ENCODE measurements around the gene MAPK1. TPM values are rescaled to one million over a fixed set of nuclear protein-coding genes. Genes with fewer than 3 reads are reported as not detected.
"Not testable (repeated sequence)": the region's sequence is repeated elsewhere in the genome, so short reads cannot be mapped to it uniquely, and the experiment has no call there.

MAPK1 gene
- total and polyA plus RNA-seq, 12 donors: 8.3 to 124 (median 101) TPM

DNA sequence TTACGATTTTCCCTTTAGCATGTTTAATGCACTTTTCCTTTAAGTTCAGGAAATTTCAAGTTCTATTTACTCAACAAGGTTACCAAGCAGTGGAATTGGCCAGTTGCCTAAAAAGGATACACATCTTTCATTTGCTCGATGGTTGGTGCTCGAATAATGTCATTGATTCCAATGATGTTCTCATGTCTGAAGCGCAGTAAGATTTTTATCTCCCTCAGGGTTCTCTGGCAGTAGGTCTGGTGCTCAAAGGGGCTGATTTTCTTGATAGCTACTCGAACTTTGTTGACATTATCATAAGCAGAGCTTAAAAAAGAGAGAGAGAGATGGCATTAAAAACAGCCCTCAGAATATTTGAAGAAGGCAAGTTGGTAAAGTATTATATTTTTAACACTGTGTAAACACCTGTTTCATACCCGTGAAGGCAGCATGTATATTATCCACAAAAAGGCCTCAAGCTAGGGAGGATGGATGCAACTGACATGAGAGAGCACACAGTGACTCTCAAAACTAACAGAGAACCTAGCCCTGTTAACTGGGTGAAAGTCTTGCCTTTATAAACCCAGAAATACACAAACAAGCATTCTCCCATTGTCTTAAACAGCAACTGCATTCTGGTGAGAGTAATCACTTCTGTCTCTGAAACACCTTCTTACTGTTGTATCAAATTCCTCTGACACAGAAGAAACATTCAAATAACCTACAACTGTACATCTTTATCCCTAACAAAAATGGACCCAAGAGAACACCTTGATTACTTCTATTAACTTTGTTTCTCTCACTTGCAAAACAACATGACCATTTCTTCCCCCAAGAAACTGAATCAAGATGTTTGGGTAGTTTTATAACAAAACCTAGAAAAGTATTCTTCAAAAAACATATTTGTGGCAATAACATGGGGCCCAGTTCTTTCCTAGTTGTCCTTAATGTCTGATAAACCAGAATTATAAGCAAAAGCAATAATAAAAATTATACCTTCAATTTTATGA lies 59.6 kb downstream of the MAPK1 start:
- TF ChIP-seq, protein P1, sequence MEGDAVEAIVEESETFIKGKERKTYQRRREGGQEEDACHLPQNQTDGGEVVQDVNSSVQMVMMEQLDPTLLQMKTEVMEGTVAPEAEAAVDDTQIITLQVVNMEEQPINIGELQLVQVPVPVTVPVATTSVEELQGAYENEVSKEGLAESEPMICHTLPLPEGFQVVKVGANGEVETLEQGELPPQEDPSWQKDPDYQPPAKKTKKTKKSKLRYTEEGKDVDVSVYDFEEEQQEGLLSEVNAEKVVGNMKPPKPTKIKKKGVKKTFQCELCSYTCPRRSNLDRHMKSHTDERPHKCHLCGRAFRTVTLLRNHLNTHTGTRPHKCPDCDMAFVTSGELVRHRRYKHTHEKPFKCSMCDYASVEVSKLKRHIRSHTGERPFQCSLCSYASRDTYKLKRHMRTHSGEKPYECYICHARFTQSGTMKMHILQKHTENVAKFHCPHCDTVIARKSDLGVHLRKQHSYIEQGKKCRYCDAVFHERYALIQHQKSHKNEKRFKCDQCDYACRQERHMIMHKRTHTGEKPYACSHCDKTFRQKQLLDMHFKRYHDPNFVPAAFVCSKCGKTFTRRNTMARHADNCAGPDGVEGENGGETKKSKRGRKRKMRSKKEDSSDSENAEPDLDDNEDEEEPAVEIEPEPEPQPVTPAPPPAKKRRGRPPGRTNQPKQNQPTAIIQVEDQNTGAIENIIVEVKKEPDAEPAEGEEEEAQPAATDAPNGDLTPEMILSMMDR (IDR thresholded peaks at IDR 0.05): no peak
- intact Hi-C loops (cut with DNase I): loop anchor here in 1 of 10 donors (10.0 kb wide), 1 partner anchor 83 kb away; no protein-coding TSS in a partner anchor
- WGBS, 2 donors: 58 to 61% methylated on average over 6 of the region's 6 CpGs
- DNase-seq (no peak), ATAC-seq (no peak)
- no peak overlapping the region for H3K27ac ChIP-seq
- H3K4me3 ChIP-seq: no peak overlapping the region
- H3K9me3 ChIP-seq: peaks cover 0 to 7% (median 0%) of the 10 kb centered on the region in 11 donors
- peaks cover 0 to 49% (median 31%) of the 10 kb centered on the region in 9 donors for H3K36me3 ChIP-seq
- no peaks in the 10 kb centered on the region for H3K27me3 ChIP-seq
- H3K4me1 ChIP-seq: peaks cover 0 to 19% (median 7%) of the 10 kb centered on the region in 9 donors

DNA sequence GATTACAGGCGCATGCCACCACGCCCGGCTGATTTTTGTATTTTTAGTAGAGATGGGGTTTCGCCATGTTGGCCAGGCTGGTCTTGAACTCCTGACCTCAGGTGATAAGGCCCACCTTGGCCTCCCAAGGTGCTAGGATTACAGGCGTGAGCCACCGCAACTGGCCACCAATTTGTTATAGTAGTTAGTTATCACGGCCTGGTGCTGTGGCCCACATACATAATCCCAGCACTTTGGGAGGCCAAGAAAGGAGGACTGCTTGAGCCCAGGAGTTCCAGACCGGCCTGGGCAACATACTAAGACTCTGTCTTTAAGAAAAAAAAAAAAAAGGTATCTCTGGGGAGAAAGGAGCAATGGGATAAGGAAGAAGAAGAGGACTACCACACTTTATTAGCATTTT lies 62.1 kb downstream of the MAPK1 start:
- Histone ChIP-seq H3K4me1 (peaks cover 0 to 19% (median 7%) of the 10 kb centered on the region in 9 donors), H3K36me3 (peaks cover 0 to 74% (median 38%) of the 10 kb centered on the region in 9 donors)
- H3K27ac ChIP-seq, H3K4me3 ChIP-seq, DNase-seq, H3K27me3 ChIP-seq, ATAC-seq, H3K9me3 ChIP-seq: not testable (repeated sequence)
- intact Hi-C loops (cut with DNase I): loop anchor here in 1 of 10 donors (10.0 kb wide), 1 partner anchor 81 kb away; no protein-coding TSS in a partner anchor
- 98% methylated on average over 8 of the region's 8 CpGs for WGBS, 2 donors

DNA sequence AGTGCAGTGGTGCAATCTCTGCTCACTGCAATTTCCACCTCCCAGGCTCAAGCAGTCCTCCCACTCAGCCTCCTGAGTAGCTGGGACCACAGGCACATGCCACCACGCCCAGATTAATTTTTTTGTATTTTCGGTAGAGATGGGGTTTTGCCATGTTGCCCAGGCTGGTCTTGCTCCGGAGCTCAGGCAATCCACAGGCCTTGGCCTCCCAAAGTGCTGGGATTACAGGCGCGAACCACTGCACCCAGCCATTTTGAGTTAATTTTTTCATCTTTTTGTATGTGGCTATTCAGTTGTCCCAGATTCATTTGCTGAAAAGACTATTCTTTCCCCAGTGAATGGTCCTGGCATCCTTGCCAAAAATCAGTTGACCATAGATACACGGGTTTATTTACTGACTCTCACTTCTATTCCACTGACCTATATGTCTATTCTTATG lies 63.6 kb downstream of the MAPK1 start:
- intact Hi-C loops (cut with DNase I): loop anchor here in 2 of 10 donors (5.0 to 10.0 kb wide), 2 partner anchors 58 to 79 kb away; no protein-coding TSS in a partner anchor
- no peaks in the 10 kb centered on the region for H3K9me3 ChIP-seq
- TF ChIP-seq, protein P1 (IDR thresholded peaks at IDR 0.05): no peak
- ATAC-seq (no peak), DNase-seq (no peak)
- peaks cover 0 to 88% (median 38%) of the 10 kb centered on the region in 9 donors for H3K36me3 ChIP-seq
- peaks cover 0 to 17% (median 7%) of the 10 kb centered on the region in 9 donors for H3K4me1 ChIP-seq
- H3K27ac ChIP-seq: no peak overlapping the region
- H3K27me3 ChIP-seq: no peaks in the 10 kb centered on the region
- no peak overlapping the region for H3K4me3 ChIP-seq
- 88 to 90% methylated on average over 6 of the region's 6 CpGs for whole genome bisulfite sequencing, 2 donors

DNA sequence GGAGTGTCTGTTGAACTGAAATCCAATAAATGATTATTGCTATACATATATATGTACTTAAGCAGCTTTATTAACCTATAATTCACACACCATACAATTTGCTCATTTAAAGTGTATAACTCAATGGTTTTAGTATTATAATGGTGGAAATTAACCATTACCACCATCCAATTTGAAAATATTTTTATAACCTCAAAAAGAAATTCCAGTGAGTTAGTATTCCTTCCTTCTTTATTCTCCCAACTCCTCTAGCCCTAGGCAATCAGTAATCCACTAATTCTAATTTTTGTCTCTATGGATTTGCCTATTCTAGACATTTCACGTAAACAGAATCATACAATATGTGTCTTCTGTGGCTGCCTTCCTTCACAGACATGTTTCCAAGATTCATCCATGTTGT lies 64.8 kb downstream of the MAPK1 start:
- WGBS, 2 donors: 98% methylated on average over 1 of the region's 1 CpG
- intact Hi-C loops (cut with DNase I): loop anchor here in 2 of 10 donors (5.0 to 10.0 kb wide), 2 partner anchors 60 to 78 kb away; no protein-coding TSS in a partner anchor

More for the DNA sequence above, 64.8 kb downstream of the MAPK1 start:
- DNase-seq (no peak), ATAC-seq (no peak)
- Histone ChIP-seq H3K9me3 (no peaks in the 10 kb centered on the region), H3K4me3 (no peak overlapping the region), H3K27ac (no peak overlapping the region), H3K36me3 (peaks cover 0 to 100% (median 44%) of the 10 kb centered on the region in 9 donors), H3K27me3 (no peaks in the 10 kb centered on the region), H3K4me1 (peaks cover 0 to 18% (median 10%) of the 10 kb centered on the region in 9 donors)
- TF ChIP-seq, protein P1 (IDR thresholded peaks at IDR 0.05): no peak

Data from heart right ventricle (tissue), 16 donors.